Neural progenitor cell (in vitro differentiated cells): ENCODE data around the gene CSRNP3.

Experiments
- EZH2 ChIP-seq: fragments of 200-600 bp; sonication (generic); IDR thresholded peaks from 2 replicates; pipeline ENCODE4 v1.6.1; 2017; ENCODE audit warnings: antibody characterized with exemption, mild to moderate bottlenecking, moderate library complexity
- TF ChIP-seq, protein P1 (sequence below): fragments of 200-600 bp; sonication (generic); IDR thresholded peaks from 2 replicates; pipeline ENCODE4 v1.5.1; 2017; ENCODE audit warnings: antibody characterized with exemption, mild to moderate bottlenecking

DNA sequence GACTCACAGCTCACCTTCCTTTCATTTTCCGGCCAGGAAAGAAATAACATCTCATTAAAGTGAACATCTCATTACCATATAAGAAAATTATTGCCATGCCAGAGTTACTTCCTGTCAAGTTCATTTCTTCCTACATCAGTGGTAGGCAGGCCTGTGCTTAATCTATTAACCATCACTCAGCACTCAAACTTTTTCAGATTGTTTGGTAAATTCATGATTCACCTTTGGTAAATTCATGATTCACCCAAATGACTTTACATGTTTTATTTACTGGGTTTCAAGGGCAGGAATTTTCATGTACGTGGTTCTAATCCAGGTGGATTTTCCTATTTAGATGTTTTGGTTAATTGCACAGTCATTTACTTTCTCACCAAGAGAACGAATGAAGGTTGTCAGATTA is 116.5 kb downstream of the CSRNP3 start:
- TF ChIP-seq EZH2, result no peak
- TF ChIP-seq, protein P1, sequence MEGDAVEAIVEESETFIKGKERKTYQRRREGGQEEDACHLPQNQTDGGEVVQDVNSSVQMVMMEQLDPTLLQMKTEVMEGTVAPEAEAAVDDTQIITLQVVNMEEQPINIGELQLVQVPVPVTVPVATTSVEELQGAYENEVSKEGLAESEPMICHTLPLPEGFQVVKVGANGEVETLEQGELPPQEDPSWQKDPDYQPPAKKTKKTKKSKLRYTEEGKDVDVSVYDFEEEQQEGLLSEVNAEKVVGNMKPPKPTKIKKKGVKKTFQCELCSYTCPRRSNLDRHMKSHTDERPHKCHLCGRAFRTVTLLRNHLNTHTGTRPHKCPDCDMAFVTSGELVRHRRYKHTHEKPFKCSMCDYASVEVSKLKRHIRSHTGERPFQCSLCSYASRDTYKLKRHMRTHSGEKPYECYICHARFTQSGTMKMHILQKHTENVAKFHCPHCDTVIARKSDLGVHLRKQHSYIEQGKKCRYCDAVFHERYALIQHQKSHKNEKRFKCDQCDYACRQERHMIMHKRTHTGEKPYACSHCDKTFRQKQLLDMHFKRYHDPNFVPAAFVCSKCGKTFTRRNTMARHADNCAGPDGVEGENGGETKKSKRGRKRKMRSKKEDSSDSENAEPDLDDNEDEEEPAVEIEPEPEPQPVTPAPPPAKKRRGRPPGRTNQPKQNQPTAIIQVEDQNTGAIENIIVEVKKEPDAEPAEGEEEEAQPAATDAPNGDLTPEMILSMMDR, result no peak
